Body of pancreas (tissue), 4 donors: ENCODE data around the gene FMO1.

Experiments used
- POLR2A ChIP-seq, 3 donors: fragments of 450-650 bp; IDR thresholded peaks; one replicate each; pipeline ENCODE4 v1.6.1; 2016; ENCODE audit warnings: antibody characterized with exemption in 3 of 3, mild to moderate bottlenecking in 2 of 3
- TF ChIP-seq, protein P1 (sequence below), 7 experiments: fragments of 450-650 bp in 4 of 7; fragments of 200-600 bp in 3 of 7; sonication (generic) in 3 of 7; IDR thresholded peaks; one replicate each; pipeline ENCODE4 v1.5.1; 2016 to 2019; ENCODE audit warnings: antibody characterized with exemption in 7 of 7

DNA sequence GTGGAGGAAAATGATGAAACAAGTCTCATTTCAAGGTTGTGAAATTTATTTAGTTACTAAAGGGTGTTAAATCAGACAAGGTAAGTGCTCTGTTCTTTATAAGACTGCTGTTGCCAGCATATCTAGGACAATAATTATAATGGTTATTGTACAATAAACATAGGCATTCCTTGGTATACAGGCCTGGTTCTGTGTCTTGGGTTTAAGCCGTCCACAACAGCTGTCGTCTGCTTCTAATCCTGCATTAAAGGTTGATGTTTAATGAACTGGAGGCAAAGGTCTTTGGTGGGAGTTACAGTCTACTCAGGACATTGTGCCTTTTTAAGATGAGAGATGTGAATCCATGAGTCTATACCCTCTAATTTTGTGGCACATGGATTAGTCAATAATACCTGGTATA is 42.3 kb downstream of the FMO1 start:
- TF ChIP-seq, protein P1, sequence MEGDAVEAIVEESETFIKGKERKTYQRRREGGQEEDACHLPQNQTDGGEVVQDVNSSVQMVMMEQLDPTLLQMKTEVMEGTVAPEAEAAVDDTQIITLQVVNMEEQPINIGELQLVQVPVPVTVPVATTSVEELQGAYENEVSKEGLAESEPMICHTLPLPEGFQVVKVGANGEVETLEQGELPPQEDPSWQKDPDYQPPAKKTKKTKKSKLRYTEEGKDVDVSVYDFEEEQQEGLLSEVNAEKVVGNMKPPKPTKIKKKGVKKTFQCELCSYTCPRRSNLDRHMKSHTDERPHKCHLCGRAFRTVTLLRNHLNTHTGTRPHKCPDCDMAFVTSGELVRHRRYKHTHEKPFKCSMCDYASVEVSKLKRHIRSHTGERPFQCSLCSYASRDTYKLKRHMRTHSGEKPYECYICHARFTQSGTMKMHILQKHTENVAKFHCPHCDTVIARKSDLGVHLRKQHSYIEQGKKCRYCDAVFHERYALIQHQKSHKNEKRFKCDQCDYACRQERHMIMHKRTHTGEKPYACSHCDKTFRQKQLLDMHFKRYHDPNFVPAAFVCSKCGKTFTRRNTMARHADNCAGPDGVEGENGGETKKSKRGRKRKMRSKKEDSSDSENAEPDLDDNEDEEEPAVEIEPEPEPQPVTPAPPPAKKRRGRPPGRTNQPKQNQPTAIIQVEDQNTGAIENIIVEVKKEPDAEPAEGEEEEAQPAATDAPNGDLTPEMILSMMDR (IDR thresholded peaks at IDR 0.05) = no peak
- TF ChIP-seq POLR2A (IDR thresholded peaks at IDR 0.05) = no peak
